ENCODE data around the gene E2F8. TPM values are rescaled to one million over a fixed set of nuclear protein-coding genes. Genes with fewer than 3 reads are reported as not detected.

E2F8 gene, protein sequence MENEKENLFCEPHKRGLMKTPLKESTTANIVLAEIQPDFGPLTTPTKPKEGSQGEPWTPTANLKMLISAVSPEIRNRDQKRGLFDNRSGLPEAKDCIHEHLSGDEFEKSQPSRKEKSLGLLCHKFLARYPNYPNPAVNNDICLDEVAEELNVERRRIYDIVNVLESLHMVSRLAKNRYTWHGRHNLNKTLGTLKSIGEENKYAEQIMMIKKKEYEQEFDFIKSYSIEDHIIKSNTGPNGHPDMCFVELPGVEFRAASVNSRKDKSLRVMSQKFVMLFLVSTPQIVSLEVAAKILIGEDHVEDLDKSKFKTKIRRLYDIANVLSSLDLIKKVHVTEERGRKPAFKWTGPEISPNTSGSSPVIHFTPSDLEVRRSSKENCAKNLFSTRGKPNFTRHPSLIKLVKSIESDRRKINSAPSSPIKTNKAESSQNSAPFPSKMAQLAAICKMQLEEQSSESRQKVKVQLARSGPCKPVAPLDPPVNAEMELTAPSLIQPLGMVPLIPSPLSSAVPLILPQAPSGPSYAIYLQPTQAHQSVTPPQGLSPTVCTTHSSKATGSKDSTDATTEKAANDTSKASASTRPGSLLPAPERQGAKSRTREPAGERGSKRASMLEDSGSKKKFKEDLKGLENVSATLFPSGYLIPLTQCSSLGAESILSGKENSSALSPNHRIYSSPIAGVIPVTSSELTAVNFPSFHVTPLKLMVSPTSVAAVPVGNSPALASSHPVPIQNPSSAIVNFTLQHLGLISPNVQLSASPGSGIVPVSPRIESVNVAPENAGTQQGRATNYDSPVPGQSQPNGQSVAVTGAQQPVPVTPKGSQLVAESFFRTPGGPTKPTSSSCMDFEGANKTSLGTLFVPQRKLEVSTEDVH
- under 1 TPM in 1 of 4 donors, not detected in 3; 0.07 TPM for total RNA-seq

DNA sequence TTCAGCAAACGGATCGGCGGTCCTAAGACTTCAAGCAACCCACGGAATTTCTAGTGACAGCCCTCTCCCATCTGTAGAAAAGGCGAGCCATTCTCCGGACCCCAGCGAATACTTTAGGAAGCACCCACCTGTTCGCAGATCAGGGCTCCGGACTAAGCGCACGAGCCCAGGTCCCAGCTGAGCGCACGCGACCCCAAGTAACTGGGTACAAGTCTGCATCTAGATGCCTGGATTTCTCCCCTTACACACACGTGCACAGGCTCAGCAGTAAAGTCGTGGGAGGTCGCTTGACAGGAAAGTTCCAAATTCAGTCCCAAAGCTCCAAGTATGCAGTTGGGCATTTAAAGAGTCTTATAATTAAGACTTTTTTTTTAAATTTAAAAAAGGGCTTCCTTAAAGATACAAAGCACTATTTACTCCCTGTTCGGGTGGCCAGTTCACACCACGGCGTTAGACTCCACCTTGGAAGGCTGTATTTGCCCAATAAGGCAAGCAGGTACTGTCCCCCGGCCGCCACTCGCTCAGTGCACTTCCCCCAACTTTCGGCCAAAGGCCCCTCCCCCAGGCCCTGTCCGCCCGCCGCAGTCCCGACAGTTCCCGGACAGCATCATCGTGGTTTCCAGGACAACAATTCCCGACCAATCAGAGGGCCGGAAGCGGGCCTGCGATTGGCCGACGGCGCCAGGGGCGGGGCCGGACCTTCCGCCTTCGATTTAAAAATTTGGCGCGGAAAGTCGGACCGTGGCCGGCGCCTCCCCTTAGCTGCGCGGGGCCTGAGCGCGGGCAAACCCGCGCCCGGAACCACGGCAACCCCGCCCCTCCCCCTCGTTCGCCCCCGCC lies at the start of gene E2F8:
Gene E2F8 (minus strand): TSS at position 526 of the 840 bp plus-strand sequence. CDS start 824 bp downstream, outside the sequence.
- no peak within 1 kb of the TSS for H3K27ac ChIP-seq
- H3K9me3 ChIP-seq = no peaks in the 10 kb centered on the region
- no peaks in the 10 kb centered on the region for H3K36me3 ChIP-seq
- TF ChIP-seq, protein P1, sequence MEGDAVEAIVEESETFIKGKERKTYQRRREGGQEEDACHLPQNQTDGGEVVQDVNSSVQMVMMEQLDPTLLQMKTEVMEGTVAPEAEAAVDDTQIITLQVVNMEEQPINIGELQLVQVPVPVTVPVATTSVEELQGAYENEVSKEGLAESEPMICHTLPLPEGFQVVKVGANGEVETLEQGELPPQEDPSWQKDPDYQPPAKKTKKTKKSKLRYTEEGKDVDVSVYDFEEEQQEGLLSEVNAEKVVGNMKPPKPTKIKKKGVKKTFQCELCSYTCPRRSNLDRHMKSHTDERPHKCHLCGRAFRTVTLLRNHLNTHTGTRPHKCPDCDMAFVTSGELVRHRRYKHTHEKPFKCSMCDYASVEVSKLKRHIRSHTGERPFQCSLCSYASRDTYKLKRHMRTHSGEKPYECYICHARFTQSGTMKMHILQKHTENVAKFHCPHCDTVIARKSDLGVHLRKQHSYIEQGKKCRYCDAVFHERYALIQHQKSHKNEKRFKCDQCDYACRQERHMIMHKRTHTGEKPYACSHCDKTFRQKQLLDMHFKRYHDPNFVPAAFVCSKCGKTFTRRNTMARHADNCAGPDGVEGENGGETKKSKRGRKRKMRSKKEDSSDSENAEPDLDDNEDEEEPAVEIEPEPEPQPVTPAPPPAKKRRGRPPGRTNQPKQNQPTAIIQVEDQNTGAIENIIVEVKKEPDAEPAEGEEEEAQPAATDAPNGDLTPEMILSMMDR (IDR thresholded peaks at IDR 0.05) = no peak
- TF ChIP-seq POLR2AphosphoS5 (IDR thresholded peaks at IDR 0.05) = no peak
- no peak for TF ChIP-seq POLR2A (IDR thresholded peaks at IDR 0.05)
- TF ChIP-seq EP300 (IDR thresholded peaks at IDR 0.05) = no peak
- ATAC-seq = peak; percentile 94
- H3K4me1 ChIP-seq = peaks cover 0 to 26% (median 16%) of the 10 kb centered on the region in 3 donors
- peaks cover 81% of the 10 kb centered on the region for H3K27me3 ChIP-seq
- H3K4me3 ChIP-seq = peak within 1 kb of the TSS; percentile 40 to 78
- 1 to 2% methylated on average over 13 to 16 of the region's 59 CpGs for WGBS, 2 donors (ENCODE audit: low coverage in 1 of 2)

DNA sequence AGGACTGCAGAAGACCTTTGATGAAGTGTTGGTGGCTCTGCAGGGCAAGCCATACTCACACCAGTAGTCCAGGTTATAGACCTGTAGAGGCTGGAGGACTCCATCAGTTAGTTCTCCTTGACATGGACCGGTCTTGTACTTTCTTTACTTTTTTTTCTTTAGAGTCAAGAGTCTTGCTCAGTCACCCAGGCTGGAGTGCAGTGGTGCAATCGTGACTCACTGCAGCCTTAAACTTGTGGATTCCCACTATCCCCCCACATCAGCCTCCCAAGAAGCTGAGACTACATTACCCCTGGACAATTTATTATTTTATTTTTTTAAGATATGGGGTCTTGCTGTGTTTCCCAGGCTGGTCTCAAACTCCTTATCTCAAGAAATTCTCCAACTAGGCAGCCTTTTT lies 49.6 kb upstream of the E2F8 start:
- no peak for ATAC-seq
- 90 to 94% methylated on average over 2 of the region's 2 CpGs for WGBS, 2 donors (ENCODE audit: low coverage in 1 of 2)
- TF ChIP-seq POLR2A (IDR thresholded peaks at IDR 0.05) = no peak
- TF ChIP-seq POLR2AphosphoS5 (IDR thresholded peaks at IDR 0.05) = no peak
- TF ChIP-seq, protein P1 (IDR thresholded peaks at IDR 0.05) = no peak

DNA sequence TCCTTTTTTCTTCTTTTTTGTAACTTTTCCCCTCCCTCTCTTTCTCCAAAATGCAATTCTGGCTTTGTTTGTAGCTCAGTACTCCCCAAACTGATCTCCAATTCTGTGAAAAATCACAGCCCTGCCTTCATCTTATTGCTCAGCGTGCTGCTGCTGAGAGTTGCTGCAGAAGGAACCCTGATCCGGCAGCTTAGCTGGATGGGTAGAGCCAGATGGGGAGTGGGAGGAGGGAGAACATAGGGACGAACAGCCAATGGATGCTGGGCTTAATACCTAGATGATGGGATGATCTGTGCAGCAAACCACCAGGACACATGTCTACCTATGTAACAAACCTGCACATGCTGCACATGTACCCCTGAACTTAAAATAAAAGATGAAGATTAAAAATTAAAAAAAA lies 47.5 kb upstream of the E2F8 start:
- Histone ChIP-seq H3K36me3 (no peaks in the 10 kb centered on the region), H3K4me1 (no peaks in the 10 kb centered on the region), H3K27me3 (peaks cover 36% of the 10 kb centered on the region), H3K27ac (no peak overlapping the region), H3K9me3 (no peaks in the 10 kb centered on the region), H3K4me3 (no peak overlapping the region)
- 20% methylated on average over 1 of the region's 3 CpGs; no CpG with 5 or more reads in 1 of the 2 donors for whole genome bisulfite sequencing, 2 donors (ENCODE audit: low coverage in 1 of 2)
- ATAC-seq = no peak
- TF ChIP-seq POLR2A (IDR thresholded peaks at IDR 0.05) (no peak), POLR2AphosphoS5 (IDR thresholded peaks at IDR 0.05) (no peak)

More for the DNA sequence above, 49.6 kb upstream of the E2F8 start:
- no peaks in the 10 kb centered on the region for H3K36me3 ChIP-seq
- peaks cover 27% of the 10 kb centered on the region for H3K27me3 ChIP-seq
- no peak overlapping the region for H3K4me3 ChIP-seq
- no peaks in the 10 kb centered on the region for H3K9me3 ChIP-seq
- no peaks in the 10 kb centered on the region for H3K4me1 ChIP-seq
- no peak overlapping the region for H3K27ac ChIP-seq

DNA sequence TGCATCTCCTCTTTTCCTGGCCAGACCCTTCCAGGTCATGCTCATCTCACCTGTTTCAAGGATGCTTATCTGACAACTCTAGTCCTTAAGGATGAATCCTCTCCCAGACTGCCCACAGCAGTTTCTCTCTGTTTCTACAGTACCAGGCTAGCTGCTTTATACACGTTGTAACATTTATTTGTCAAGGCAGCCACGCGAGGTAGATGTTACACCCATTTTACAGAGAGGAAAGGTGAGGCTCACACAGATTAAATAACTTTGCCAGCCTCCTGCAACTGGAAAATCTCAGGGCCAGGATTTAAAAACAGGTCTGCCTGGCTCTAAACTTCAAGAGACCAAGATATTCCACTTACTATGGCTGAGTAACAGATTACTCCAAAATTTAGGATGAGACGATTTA lies 45.7 kb upstream of the E2F8 start:
- Histone ChIP-seq H3K9me3 (no peaks in the 10 kb centered on the region), H3K36me3 (no peaks in the 10 kb centered on the region), H3K27ac (no peak overlapping the region), H3K27me3 (peaks cover 42% of the 10 kb centered on the region), H3K4me1 (no peaks in the 10 kb centered on the region), H3K4me3 (no peak overlapping the region)
- 100% methylated on average over 1 to 4 of the region's 4 CpGs for WGBS, 2 donors (ENCODE audit: low coverage in 1 of 2)
- no peak for ATAC-seq
- TF ChIP-seq POLR2A (IDR thresholded peaks at IDR 0.05) = no peak
- TF ChIP-seq, protein P1 (IDR thresholded peaks at IDR 0.05) = no peak
- no peak for TF ChIP-seq POLR2AphosphoS5 (IDR thresholded peaks at IDR 0.05)
- TF ChIP-seq EP300 (IDR thresholded peaks at IDR 0.05) = no peak

DNA sequence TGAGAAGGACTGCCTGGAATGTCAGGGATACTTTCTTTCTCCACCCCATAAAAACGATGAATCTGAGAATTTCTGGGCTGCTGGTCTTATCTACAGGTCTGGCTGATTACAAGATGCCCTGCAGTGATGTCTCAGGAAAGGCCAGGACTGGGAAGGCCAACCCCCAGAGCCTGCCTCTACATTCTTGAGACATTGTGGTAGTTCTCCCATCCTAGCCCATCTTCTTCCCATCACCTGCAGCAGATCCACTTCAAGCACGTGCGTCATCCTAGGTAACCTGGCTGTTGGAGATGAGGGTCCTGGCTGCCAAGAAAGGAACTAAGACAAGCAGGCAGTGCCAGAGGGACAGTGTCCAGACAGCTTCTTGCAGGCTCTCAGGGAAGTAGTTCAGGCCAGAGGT lies 44.1 kb upstream of the E2F8 start:
- no peak for ATAC-seq

More for the DNA sequence above, 44.1 kb upstream of the E2F8 start:
- TF ChIP-seq POLR2AphosphoS5 (IDR thresholded peaks at IDR 0.05) (no peak), POLR2A (IDR thresholded peaks at IDR 0.05) (no peak), EP300 (IDR thresholded peaks at IDR 0.05) (no peak)
- TF ChIP-seq, protein P1 (IDR thresholded peaks at IDR 0.05) = no peak
- no peaks in the 10 kb centered on the region for H3K9me3 ChIP-seq
- H3K27ac ChIP-seq = no peak overlapping the region
- no peaks in the 10 kb centered on the region for H3K4me1 ChIP-seq
- H3K4me3 ChIP-seq = no peak overlapping the region
- peaks cover 42% of the 10 kb centered on the region for H3K27me3 ChIP-seq
- H3K36me3 ChIP-seq = no peaks in the 10 kb centered on the region
- WGBS, 2 donors (ENCODE audit: low coverage in 1 of 2) = 20 to 29% methylated on average over 1 of the region's 3 CpGs
